ENCODE data around the gene OLFML2A.

GRCh38 chr9:124843456-124844034 lies 66.6 kb downstream of the OLFML2A start:
- TF ChIP-seq CTCF (conservative IDR thresholded peaks at IDR 0.05; ENCODE audit: low read length) (no peak), EZH2phosphoT487 (IDR thresholded peaks at IDR 0.05; ENCODE audit: borderline replicate concordance, low read depth, low read length) (no peak)

Measured in OCI-LY7 (cell line).